GM12873 (cell line): ENCODE results near the gene FBF1.

Experiments
- CTCF ChIP-seq: IDR thresholded peaks from 2 replicates; pipeline ENCODE4 v1.5.1; 2012; ENCODE audit warnings: low read depth, mild to moderate bottlenecking, moderate library complexity, low read length, control low read depth; ENCODE audit not compliant: insufficient read depth; ENCODE audit errors: missing control alignments

Gene FBF1

GRCh38 chr17:75895370-75896155, 45.3 kb downstream of the FBF1 start:
- TF ChIP-seq CTCF = peak; percentile 56

GRCh38 chr17:75894049-75894733, 46.7 kb downstream of the FBF1 start:
- TF ChIP-seq CTCF = no peak

GRCh38 chr17:75893305-75894048, 47.4 kb downstream of the FBF1 start:
- TF ChIP-seq CTCF = no peak

GRCh38 chr17:75892556-75893224, 48.2 kb downstream of the FBF1 start:
- TF ChIP-seq CTCF = no peak

GRCh38 chr17:75891605-75892555, 49.0 kb downstream of the FBF1 start:
- no peak for TF ChIP-seq CTCF

- no peak for TF ChIP-seq CTCF
These were observed 49.7 kb downstream of the FBF1 start for GRCh38 chr17:75891022-75891604.
